Activated naive CD8-positive, alpha-beta T cell treated with anti-CD3 and anti-CD28 coated beads, Interleukin-2, amount 50 U/mL, for 24 hours (primary cell): ENCODE measurements around the gene HOXD12.

Experiments
- ATAC-seq: fragments of 150-1000 bp; cut with Tn5 transposase; one replicate; pipeline ENCODE4 v1.10.0; 2021
- DNase-seq: peaks from one replicate; pipeline ENCODE4 v3.0.0; 2021
- H3K27ac Mint-ChIP-seq: one replicate; pipeline ENCODE4 v1.8.0; 2021; ENCODE audit warnings: mild to moderate bottlenecking, mixed read lengths
- H3K27me3 Mint-ChIP-seq: one replicate; pipeline ENCODE4 v1.8.0; 2021; ENCODE audit warnings: mixed read lengths
- H3K36me3 Mint-ChIP-seq: one replicate; pipeline ENCODE4 v1.8.0; 2021; ENCODE audit warnings: low read depth, mixed read lengths
- H3K4me1 Mint-ChIP-seq: one replicate; pipeline ENCODE4 v1.8.0; 2021; ENCODE audit warnings: mixed read lengths
- H3K4me3 Mint-ChIP-seq: one replicate; pipeline ENCODE4 v1.8.0; 2021; ENCODE audit warnings: mild to moderate bottlenecking, moderate library complexity, mixed read lengths
- H3K9me3 Mint-ChIP-seq: one replicate; pipeline ENCODE4 v1.8.0; 2021; ENCODE audit warnings: mixed read lengths

Gene HOXD12

DNA sequence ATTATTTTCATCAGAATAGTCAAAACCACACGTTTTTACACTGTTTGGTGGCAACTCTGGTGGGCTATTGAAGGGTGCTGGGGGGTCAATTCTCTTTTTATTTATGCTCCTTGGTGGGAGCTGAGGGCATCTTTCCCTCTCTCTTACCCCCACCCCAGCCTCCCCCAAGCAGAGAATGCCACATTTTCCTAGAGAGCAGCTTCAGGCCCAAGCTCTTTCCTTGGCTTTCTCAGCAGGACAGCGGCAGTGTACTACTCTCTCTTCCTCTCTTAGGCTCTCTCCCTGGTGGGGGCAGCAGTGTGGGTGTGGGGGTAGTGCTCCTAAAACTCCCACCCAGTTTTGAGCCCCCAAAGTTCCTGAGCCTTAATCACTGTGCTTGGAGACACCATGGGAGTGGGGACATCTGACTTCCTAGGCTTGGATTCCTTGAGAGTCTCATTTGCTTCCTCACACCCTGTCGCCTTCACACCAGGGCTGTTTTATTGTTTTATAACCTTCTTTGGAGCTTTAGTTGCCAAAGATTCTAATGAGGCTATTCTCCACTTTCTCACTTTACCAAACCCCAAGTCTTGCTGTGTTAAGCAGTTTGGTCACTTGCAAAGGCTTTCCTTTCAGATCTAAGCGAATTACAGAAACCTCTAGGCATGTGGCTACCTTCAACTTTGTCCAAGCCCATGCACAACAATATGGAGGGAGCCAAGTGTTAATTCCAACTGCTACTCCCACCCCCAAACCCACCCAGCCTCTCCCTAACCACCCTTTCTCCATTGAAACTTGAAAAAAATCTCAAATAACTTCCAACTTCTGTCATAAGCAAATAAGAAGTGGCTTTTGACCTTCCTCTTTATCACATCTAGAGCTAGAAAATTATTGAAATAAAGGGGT, 45.7 kb downstream of the HOXD12 start:
- DNase-seq: no peak
- ATAC-seq: no peak
- H3K4me1 Mint-ChIP-seq: peaks cover 6% of the 10 kb centered on the region
- no peaks in the 10 kb centered on the region for H3K36me3 Mint-ChIP-seq
- no peak overlapping the region for H3K4me3 Mint-ChIP-seq
- peaks cover 84% of the 10 kb centered on the region for H3K27me3 Mint-ChIP-seq
- H3K27ac Mint-ChIP-seq: no peak overlapping the region
- H3K9me3 Mint-ChIP-seq: no peaks in the 10 kb centered on the region

DNA sequence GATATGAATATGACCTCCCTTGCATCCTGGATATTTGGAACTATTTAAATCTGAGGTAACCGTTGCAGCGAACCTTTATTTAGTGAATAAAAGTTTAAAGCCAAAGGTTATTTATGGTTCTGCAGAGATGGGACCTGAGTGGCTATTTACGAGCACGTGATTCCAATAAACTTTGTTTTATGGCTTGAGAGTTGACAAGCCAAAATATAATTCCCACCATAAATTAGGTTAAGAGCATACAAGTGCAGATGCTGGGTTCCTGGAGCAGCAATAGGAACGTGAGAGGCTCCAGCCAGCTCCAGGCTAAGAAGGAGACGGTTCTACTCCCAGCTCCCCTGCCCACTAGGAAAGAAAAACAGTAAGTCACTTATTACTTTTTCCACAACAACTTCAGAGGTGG, 46.5 kb downstream of the HOXD12 start:
- no peak for DNase-seq
- no peaks in the 10 kb centered on the region for H3K9me3 Mint-ChIP-seq
- no peaks in the 10 kb centered on the region for H3K36me3 Mint-ChIP-seq
- no peak for ATAC-seq
- H3K27ac Mint-ChIP-seq: no peak overlapping the region
- H3K4me3 Mint-ChIP-seq: no peak overlapping the region
- H3K27me3 Mint-ChIP-seq: peaks cover 88% of the 10 kb centered on the region
- peaks cover 2% of the 10 kb centered on the region for H3K4me1 Mint-ChIP-seq

DNA sequence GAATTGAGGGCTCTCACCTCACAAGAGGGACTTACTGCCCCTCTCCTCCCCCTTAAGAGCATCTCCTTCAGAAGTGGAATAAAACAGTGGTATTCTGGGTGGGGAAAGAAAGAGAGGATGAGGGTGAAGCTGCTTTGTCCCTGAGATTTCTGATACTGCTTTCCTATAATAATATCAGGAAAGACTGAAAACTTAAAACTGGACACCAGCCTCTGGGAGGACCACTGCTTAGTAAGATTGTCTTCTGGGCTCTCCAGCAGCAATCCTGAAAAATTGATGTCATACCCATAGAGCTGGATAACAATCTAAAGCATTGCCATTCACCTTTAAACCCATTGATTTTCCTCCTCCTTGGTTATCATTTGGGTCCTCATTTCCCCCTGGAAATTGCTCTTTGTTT, 47.0 kb downstream of the HOXD12 start:
- no peaks in the 10 kb centered on the region for H3K4me1 Mint-ChIP-seq
- no peak overlapping the region for H3K27ac Mint-ChIP-seq
- no peak overlapping the region for H3K4me3 Mint-ChIP-seq
- no peaks in the 10 kb centered on the region for H3K36me3 Mint-ChIP-seq
- ATAC-seq (no peak), DNase-seq (no peak)
- H3K27me3 Mint-ChIP-seq: peaks cover 88% of the 10 kb centered on the region
- no peaks in the 10 kb centered on the region for H3K9me3 Mint-ChIP-seq

DNA sequence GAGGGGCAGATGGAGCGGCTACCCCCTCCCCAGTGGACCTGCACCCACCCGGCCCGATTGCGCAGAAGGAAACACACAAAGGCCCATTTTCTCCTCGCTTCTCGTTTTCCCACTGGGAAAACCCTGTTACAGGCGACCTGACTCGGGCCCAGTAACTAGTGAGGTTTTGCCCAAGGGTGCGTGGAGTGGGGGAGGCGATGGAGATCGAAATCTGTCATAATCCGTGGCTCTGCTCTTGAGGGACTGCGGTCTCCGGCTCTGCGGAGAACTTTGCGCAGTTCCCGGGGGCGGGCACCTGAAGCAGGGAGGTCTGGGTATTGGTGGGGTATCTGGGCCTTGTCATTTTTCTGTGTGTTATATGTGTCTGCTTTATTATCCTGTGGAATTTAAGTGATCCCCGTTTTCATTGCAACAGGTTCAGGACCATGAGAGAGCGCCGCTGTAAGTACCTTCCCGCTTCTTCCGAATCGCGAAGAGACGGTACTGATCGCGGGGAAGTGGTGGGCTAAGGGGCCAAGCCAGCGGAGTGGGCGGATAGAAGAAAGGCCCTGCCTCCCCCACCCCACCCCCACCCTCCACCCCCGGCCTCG, 47.7 kb downstream of the HOXD12 start:
- Mint-ChIP-seq H3K27me3 (peaks cover 87% of the 10 kb centered on the region), H3K9me3 (no peaks in the 10 kb centered on the region), H3K36me3 (no peaks in the 10 kb centered on the region), H3K27ac (no peak overlapping the region), H3K4me1 (no peaks in the 10 kb centered on the region), H3K4me3 (no peak overlapping the region)
- no peak for DNase-seq
- ATAC-seq: no peak

DNA sequence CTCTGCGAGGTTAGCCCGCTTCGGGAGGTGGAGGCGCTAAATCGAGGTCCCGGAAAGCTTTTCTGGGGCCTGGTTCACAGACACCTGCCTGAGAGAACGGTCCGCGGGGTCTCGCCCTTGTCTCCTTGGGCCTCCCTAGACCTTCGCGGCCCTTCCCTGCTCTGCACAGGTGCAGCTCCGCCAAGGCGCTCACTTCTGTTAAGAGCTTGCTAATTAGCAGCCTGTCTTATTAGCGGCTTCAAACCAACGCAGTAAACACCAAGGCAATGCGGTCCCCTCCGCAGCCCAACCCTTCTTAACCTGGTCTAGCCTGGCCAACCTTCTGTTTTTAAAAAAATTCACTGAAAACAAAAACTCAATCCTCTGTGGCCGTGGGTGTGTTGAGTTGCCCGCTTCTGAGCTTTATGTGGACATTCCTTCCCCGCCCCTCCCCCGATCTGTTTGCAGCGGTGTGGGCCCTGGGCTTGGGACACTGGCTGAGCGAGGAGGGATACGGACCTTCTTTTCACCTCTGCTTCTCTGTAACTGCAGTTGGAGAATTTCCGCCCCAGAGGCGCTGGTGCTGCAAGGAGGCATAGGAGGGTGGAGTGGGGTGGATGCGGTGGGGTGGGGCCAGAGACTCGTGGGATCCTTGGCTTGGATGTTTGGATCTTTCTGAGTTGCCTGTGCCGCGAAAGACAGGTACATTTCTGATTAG, 48.4 kb downstream of the HOXD12 start:
- H3K9me3 Mint-ChIP-seq: no peaks in the 10 kb centered on the region
- no peak overlapping the region for H3K4me3 Mint-ChIP-seq
- H3K27ac Mint-ChIP-seq: no peak overlapping the region
- ATAC-seq (no peak), DNase-seq (no peak)
- H3K27me3 Mint-ChIP-seq: peaks cover 90% of the 10 kb centered on the region
- no peaks in the 10 kb centered on the region for H3K36me3 Mint-ChIP-seq
- peaks cover 3% of the 10 kb centered on the region for H3K4me1 Mint-ChIP-seq

DNA sequence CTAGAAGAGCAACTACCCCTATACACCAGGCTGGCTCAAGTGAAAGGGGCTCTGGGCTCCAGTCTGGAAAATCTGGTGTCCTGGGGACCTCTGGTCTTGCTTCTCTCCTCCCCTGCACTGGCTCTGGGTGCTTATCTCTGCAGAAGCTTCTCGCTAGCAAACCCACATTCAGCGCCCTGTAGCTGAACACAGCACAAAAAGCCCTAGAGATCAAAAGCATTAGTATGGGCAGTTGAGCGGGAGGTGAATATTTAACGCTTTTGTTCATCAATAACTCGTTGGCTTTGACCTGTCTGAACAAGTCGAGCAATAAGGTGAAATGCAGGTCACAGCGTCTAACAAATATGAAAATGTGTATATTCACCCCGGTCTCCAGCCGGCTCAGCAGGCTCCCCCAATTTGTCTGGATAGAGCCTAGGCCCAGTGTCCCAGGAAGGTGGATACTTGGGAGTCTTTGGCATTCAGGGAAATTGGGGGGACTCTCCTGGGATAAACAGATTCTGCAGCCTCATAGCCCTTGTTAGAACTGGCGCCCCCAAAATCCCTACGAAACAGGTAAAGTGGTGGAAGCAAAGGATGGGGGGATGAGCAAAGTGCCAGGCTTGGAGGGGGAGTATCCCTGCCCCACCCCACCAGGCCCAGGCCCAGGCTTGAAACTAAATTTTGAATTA, 49.3 kb downstream of the HOXD12 start:
- H3K27me3 Mint-ChIP-seq: peaks cover 91% of the 10 kb centered on the region
- ATAC-seq: no peak
- no peak overlapping the region for H3K4me3 Mint-ChIP-seq
- H3K27ac Mint-ChIP-seq: no peak overlapping the region
- H3K36me3 Mint-ChIP-seq: no peaks in the 10 kb centered on the region
- H3K9me3 Mint-ChIP-seq: no peaks in the 10 kb centered on the region
- peaks cover 3% of the 10 kb centered on the region for H3K4me1 Mint-ChIP-seq
- DNase-seq: no peak

DNA sequence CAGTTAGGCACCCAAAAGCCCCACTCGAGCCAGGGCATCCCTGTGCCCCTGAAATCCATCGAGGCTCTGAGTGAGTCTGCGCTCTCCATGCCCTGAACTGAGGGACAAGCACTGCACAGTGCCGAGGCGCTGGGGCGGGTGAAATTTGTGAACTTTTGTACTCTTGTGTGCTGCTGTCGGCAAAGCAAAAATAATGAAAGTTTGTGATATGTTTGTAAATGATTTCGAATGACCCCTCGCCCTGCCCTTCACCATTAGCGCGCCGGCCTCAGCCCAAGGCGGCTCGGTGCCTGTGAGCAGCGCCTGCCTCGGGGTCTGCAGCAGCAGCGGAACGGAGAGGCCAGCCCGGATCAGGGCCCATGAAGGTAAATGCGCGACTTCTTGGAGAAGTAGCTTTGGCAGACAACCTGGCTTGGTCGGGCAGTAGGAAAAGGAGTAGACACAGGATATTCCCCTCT, 49.9 kb downstream of the HOXD12 start:
- Mint-ChIP-seq H3K4me3 (no peak overlapping the region), H3K4me1 (peaks cover 3% of the 10 kb centered on the region), H3K27me3 (peaks cover 94% of the 10 kb centered on the region), H3K36me3 (no peaks in the 10 kb centered on the region), H3K27ac (no peak overlapping the region), H3K9me3 (no peaks in the 10 kb centered on the region)
- DNase-seq (no peak), ATAC-seq (no peak)

DNA sequence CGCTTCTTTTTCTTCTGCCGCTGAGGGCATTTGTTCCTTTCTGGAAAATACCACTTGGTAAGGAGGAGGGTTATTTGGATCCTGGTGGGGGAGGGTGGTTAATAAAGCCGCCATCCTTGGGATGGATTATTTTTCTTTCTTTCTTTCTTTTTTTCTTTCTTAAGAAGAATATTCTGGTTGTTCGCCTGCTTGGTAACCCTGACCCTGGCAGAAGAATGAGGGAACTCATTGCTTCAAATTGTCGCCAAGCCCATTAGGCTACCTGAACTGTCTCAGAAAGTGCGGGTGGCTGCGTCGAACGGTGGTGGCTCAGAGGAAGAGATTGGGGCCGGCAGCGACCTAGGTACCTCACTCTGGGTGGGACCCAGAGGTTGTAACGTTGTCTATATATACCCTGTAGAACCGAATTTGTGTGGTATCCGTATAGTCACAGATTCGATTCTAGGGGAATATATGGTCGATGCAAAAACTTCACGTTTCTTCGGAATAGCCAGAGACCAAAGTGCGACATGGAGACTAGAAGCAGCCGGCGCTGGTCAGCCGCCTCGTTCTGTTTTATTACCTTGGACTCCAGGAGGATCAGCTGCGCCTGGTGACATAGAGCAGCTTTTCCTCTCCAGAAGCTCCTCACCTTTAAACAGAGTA, 50.5 kb downstream of the HOXD12 start:
- Mint-ChIP-seq H3K27me3 (peaks cover 93% of the 10 kb centered on the region), H3K4me3 (no peak overlapping the region)

DNA sequence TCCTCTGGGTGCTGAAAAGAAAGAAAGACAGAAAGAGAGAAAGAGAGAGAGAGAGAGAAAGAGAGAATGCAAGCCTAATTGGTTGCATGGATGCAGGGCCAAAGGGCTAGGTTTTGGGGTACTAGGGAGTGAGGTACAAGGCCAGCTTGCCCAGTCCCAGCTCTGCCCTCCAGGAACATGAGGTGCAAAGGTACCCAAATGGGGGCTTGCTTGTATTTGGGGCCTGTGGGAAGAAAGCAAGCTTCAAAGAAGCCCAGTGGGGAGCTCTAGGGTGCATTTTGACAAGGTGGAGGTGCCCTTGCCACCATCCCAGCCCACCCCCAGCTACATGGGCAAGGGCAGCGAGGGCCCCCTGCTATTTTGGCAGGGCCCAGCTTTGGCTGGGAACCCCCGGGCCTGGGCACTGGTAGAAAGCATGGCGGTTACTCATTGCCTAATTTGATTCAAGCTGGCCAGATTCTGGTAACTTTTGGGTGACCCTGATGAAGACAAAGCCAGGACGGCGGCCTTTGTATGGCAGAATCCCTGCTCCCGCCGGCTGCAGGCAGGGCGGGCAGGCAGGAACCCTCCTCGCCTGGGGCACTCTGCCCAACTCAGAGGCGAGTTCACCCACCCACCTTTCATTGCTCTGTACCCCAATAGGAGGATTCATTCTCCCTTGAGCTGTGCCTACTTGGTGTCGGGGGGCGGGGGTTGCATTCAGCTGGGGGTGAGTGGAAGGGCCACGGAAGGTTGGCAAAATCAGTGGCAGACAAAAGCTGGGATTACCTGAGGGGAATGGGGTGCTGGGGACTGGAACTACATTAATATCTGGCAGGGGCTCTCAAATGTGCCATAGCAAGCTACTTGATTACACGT, 51.2 kb downstream of the HOXD12 start:
- peaks cover 3% of the 10 kb centered on the region for H3K4me1 Mint-ChIP-seq
- H3K27me3 Mint-ChIP-seq: peaks cover 93% of the 10 kb centered on the region
- ATAC-seq: no peak
- H3K27ac Mint-ChIP-seq: no peak overlapping the region
- H3K4me3 Mint-ChIP-seq: no peak overlapping the region
- H3K9me3 Mint-ChIP-seq: no peaks in the 10 kb centered on the region
- no peak for DNase-seq
- no peaks in the 10 kb centered on the region for H3K36me3 Mint-ChIP-seq

More for the DNA sequence above, 50.5 kb downstream of the HOXD12 start:
- ATAC-seq (no peak), DNase-seq (no peak)
- H3K36me3 Mint-ChIP-seq: no peaks in the 10 kb centered on the region
- H3K27ac Mint-ChIP-seq: no peak overlapping the region
- no peaks in the 10 kb centered on the region for H3K9me3 Mint-ChIP-seq
- H3K4me1 Mint-ChIP-seq: peaks cover 3% of the 10 kb centered on the region

DNA sequence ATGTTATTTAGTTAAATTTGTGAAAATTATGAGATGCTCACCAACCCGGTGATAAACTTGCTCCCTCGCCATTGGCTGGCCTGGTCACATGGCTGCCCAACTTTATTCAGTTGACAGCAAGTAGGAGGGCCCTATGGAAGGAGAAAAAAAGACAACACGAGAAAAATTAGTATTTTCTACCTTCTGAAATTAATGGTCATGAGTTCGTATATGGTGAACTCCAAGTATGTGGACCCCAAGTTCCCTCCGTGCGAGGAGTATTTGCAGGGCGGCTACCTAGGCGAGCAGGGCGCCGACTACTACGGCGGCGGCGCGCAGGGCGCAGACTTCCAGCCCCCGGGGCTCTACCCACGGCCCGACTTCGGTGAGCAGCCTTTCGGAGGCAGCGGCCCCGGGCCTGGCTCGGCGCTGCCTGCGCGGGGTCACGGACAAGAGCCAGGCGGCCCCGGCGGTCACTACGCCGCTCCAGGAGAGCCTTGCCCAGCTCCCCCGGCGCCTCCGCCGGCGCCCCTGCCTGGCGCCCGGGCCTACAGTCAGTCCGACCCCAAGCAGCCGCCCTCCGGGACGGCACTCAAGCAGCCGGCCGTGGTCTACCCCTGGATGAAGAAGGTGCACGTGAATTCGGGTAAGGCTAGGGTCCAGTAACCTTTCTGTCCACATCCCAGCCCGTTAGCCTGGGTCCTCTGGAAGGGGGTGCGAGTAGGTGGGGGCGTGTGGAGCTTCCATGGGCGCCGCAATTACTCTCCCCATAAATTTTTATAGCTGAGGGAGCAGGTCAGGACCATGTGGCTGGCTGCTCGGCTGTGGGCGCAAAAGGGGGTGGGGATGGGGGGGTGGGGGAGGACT, 52.1 kb downstream of the HOXD12 start, which contains the start of gene HOXD4:
Gene HOXD4, plus strand, starts transcription at position 109 of the 846 bp plus-strand sequence. Its CDS starts 84 bp downstream, at position 193.
- Mint-ChIP-seq H3K36me3 (no peaks in the 10 kb centered on the region), H3K4me3 (no peak within 1 kb of the TSS), H3K9me3 (no peaks in the 10 kb centered on the region), H3K27ac (no peak within 1 kb of the TSS), H3K4me1 (peaks cover 3% of the 10 kb centered on the region), H3K27me3 (peaks cover 93% of the 10 kb centered on the region)
- no peak for DNase-seq
- ATAC-seq: no peak
